ENCODE data around the gene USP5.

The USP5 gene

GRCh38 chr12:6834873-6835272 lies 17.1 kb upstream of the USP5 start:
- Histone ChIP-seq H3K4me3 (ENCODE audit: low read depth in 1 of 2, low read length in 2 of 2) (no peak overlapping the region), H3K27ac (ENCODE audit: low read length) (no peak overlapping the region), H3K27me3 (ENCODE audit: low read depth, low read length) (no peaks in the 10 kb centered on the region), H3K36me3 (ENCODE audit: control insufficient read depth in 1 of 2, insufficient read depth in 2 of 2, low read length in 2 of 2) (peaks cover 11 to 50% of the 10 kb centered on the region in 2 donors), H3K9me3 (ENCODE audit: control insufficient read depth in 1 of 2, low read length in 2 of 2) (no peaks in the 10 kb centered on the region), H3K4me1 (ENCODE audit: control insufficient read depth in 1 of 2, insufficient read depth in 2 of 2, low read length in 2 of 2) (peaks cover 0 to 9% of the 10 kb centered on the region in 2 donors)

- H3K27ac ChIP-seq (ENCODE audit: low read length), result no peak overlapping the region
- H3K27me3 ChIP-seq (ENCODE audit: low read depth, low read length), result no peaks in the 10 kb centered on the region
- H3K36me3 ChIP-seq (ENCODE audit: control insufficient read depth in 1 of 2, insufficient read depth in 2 of 2, low read length in 2 of 2), result peaks cover 8 to 41% of the 10 kb centered on the region in 2 donors
- peaks cover 0 to 3% of the 10 kb centered on the region in 2 donors for H3K4me1 ChIP-seq (ENCODE audit: control insufficient read depth in 1 of 2, insufficient read depth in 2 of 2, low read length in 2 of 2)
- H3K9me3 ChIP-seq (ENCODE audit: control insufficient read depth in 1 of 2, low read length in 2 of 2), result no peaks in the 10 kb centered on the region
- H3K4me3 ChIP-seq (ENCODE audit: low read depth in 1 of 2, low read length in 2 of 2), result no peak overlapping the region
These were observed 15.1 kb upstream of the USP5 start for GRCh38 chr12:6836851-6837250.

GRCh38 chr12:6837370-6838060 lies 14.4 kb upstream of the USP5 start:
- Histone ChIP-seq H3K4me1 (ENCODE audit: control insufficient read depth in 1 of 2, insufficient read depth in 2 of 2, low read length in 2 of 2) (peaks cover 0 to 3% of the 10 kb centered on the region in 2 donors), H3K9me3 (ENCODE audit: control insufficient read depth in 1 of 2, low read length in 2 of 2) (no peaks in the 10 kb centered on the region), H3K27ac (ENCODE audit: low read length) (no peak overlapping the region), H3K27me3 (ENCODE audit: low read depth, low read length) (no peaks in the 10 kb centered on the region), H3K4me3 (ENCODE audit: low read depth in 1 of 2, low read length in 2 of 2) (no peak overlapping the region), H3K36me3 (ENCODE audit: control insufficient read depth in 1 of 2, insufficient read depth in 2 of 2, low read length in 2 of 2) (peaks cover 5 to 41% of the 10 kb centered on the region in 2 donors)

GRCh38 chr12:6838854-6839253 lies 13.1 kb upstream of the USP5 start:
- Histone ChIP-seq H3K27ac (ENCODE audit: low read length) (no peak overlapping the region), H3K9me3 (ENCODE audit: control insufficient read depth in 1 of 2, low read length in 2 of 2) (no peaks in the 10 kb centered on the region), H3K27me3 (ENCODE audit: low read depth, low read length) (no peaks in the 10 kb centered on the region), H3K4me3 (ENCODE audit: low read depth in 1 of 2, low read length in 2 of 2) (no peak overlapping the region), H3K4me1 (ENCODE audit: control insufficient read depth in 1 of 2, insufficient read depth in 2 of 2, low read length in 2 of 2) (peaks cover 0 to 3% of the 10 kb centered on the region in 2 donors), H3K36me3 (ENCODE audit: control insufficient read depth in 1 of 2, insufficient read depth in 2 of 2, low read length in 2 of 2) (peaks cover 5 to 40% of the 10 kb centered on the region in 2 donors)

GRCh38 chr12:6839482-6840201 lies 12.3 kb upstream of the USP5 start:
- H3K9me3 ChIP-seq (ENCODE audit: control insufficient read depth in 1 of 2, low read length in 2 of 2), result no peaks in the 10 kb centered on the region
- H3K27ac ChIP-seq (ENCODE audit: low read length), result no peak overlapping the region
- H3K27me3 ChIP-seq (ENCODE audit: low read depth, low read length), result no peaks in the 10 kb centered on the region
- H3K4me3 ChIP-seq (ENCODE audit: low read depth in 1 of 2, low read length in 2 of 2), result no peak overlapping the region
- peaks cover 0 to 3% of the 10 kb centered on the region in 2 donors for H3K4me1 ChIP-seq (ENCODE audit: control insufficient read depth in 1 of 2, insufficient read depth in 2 of 2, low read length in 2 of 2)
- H3K36me3 ChIP-seq (ENCODE audit: control insufficient read depth in 1 of 2, insufficient read depth in 2 of 2, low read length in 2 of 2), result peaks cover 0 to 40% of the 10 kb centered on the region in 2 donors

GRCh38 chr12:6840330-6840729 lies 11.6 kb upstream of the USP5 start:
- no peak overlapping the region for H3K4me3 ChIP-seq (ENCODE audit: low read depth in 1 of 2, low read length in 2 of 2)
- H3K27me3 ChIP-seq (ENCODE audit: low read depth, low read length), result no peaks in the 10 kb centered on the region
- no peak overlapping the region for H3K27ac ChIP-seq (ENCODE audit: low read length)
- peaks cover 0 to 3% of the 10 kb centered on the region in 2 donors for H3K4me1 ChIP-seq (ENCODE audit: control insufficient read depth in 1 of 2, insufficient read depth in 2 of 2, low read length in 2 of 2)
- H3K36me3 ChIP-seq (ENCODE audit: control insufficient read depth in 1 of 2, insufficient read depth in 2 of 2, low read length in 2 of 2), result peaks cover 0 to 47% of the 10 kb centered on the region in 2 donors
- H3K9me3 ChIP-seq (ENCODE audit: control insufficient read depth in 1 of 2, low read length in 2 of 2), result no peaks in the 10 kb centered on the region

GRCh38 chr12:6840761-6841515 lies 11.0 kb upstream of the USP5 start, which contains the start of gene GNB3:
TSS of gene GNB3 (plus strand) at chr12:6840925. CDS start at chr12:6841288, 363 bp downstream.
- Histone ChIP-seq H3K27me3 (ENCODE audit: low read depth, low read length) (no peaks in the 10 kb centered on the region), H3K4me1 (ENCODE audit: control insufficient read depth in 1 of 2, insufficient read depth in 2 of 2, low read length in 2 of 2) (peaks cover 0 to 3% of the 10 kb centered on the region in 2 donors), H3K36me3 (ENCODE audit: control insufficient read depth in 1 of 2, insufficient read depth in 2 of 2, low read length in 2 of 2) (peaks cover 2 to 53% of the 10 kb centered on the region in 2 donors), H3K27ac (ENCODE audit: low read length) (no peak within 1 kb of the TSS), H3K9me3 (ENCODE audit: control insufficient read depth in 1 of 2, low read length in 2 of 2) (no peaks in the 10 kb centered on the region), H3K4me3 (ENCODE audit: low read depth in 1 of 2, low read length in 2 of 2) (no peak within 1 kb of the TSS)

- H3K27ac ChIP-seq (ENCODE audit: low read length), result no peak overlapping the region
- peaks cover 9 to 62% of the 10 kb centered on the region in 2 donors for H3K36me3 ChIP-seq (ENCODE audit: control insufficient read depth in 1 of 2, insufficient read depth in 2 of 2, low read length in 2 of 2)
- no peaks in the 10 kb centered on the region for H3K9me3 ChIP-seq (ENCODE audit: control insufficient read depth in 1 of 2, low read length in 2 of 2)
- no peaks in the 10 kb centered on the region for H3K27me3 ChIP-seq (ENCODE audit: low read depth, low read length)
- H3K4me1 ChIP-seq (ENCODE audit: control insufficient read depth in 1 of 2, insufficient read depth in 2 of 2, low read length in 2 of 2), result peaks cover 0 to 3% of the 10 kb centered on the region in 2 donors
- no peak overlapping the region for H3K4me3 ChIP-seq (ENCODE audit: low read depth in 1 of 2, low read length in 2 of 2)
These were observed 9.9 kb upstream of the USP5 start for GRCh38 chr12:6842075-6842474.

- no peak overlapping the region for H3K4me3 ChIP-seq (ENCODE audit: low read depth in 1 of 2, low read length in 2 of 2)
- no peak overlapping the region for H3K27ac ChIP-seq (ENCODE audit: low read length)
- no peaks in the 10 kb centered on the region for H3K27me3 ChIP-seq (ENCODE audit: low read depth, low read length)
- peaks cover 0 to 3% of the 10 kb centered on the region in 2 donors for H3K4me1 ChIP-seq (ENCODE audit: control insufficient read depth in 1 of 2, insufficient read depth in 2 of 2, low read length in 2 of 2)
- peaks cover 9 to 57% of the 10 kb centered on the region in 2 donors for H3K36me3 ChIP-seq (ENCODE audit: control insufficient read depth in 1 of 2, insufficient read depth in 2 of 2, low read length in 2 of 2)
- no peaks in the 10 kb centered on the region for H3K9me3 ChIP-seq (ENCODE audit: control insufficient read depth in 1 of 2, low read length in 2 of 2)
These were observed 8.6 kb upstream of the USP5 start for GRCh38 chr12:6843118-6843902.

- Histone ChIP-seq H3K36me3 (ENCODE audit: control insufficient read depth in 1 of 2, insufficient read depth in 2 of 2, low read length in 2 of 2) (peaks cover 9 to 50% of the 10 kb centered on the region in 2 donors), H3K4me1 (ENCODE audit: control insufficient read depth in 1 of 2, insufficient read depth in 2 of 2, low read length in 2 of 2) (no peaks in the 10 kb centered on the region), H3K4me3 (ENCODE audit: low read depth in 1 of 2, low read length in 2 of 2) (no peak overlapping the region)
These were observed 6.6 kb upstream of the USP5 start for GRCh38 chr12:6845395-6845794.

More at GRCh38 chr12:6845395-6845794, 6.6 kb upstream of the USP5 start:
- H3K27ac ChIP-seq (ENCODE audit: low read length), result no peak overlapping the region
- H3K9me3 ChIP-seq (ENCODE audit: control insufficient read depth in 1 of 2, low read length in 2 of 2), result no peaks in the 10 kb centered on the region
- no peaks in the 10 kb centered on the region for H3K27me3 ChIP-seq (ENCODE audit: low read depth, low read length)
